K562 (cell line): ENCODE measurements around the gene ACTG2.

ENCODE experiments used
- ATF1 ChIP-seq, 2 experiments: fragments of 450-650 bp in 1 of 2; IDR thresholded peaks; 2 replicates each; pipeline ENCODE4 v1.6.1; 2016; ENCODE audit warnings: missing compliant biosample characterization in 1 of 2, missing genetic modification characterization in 1 of 2
- NUFIP1 ChIP-seq: fragments of 450-650 bp; IDR thresholded peaks from 2 replicates; pipeline ENCODE4 v1.6.1; 2018; ENCODE audit not compliant: partially characterized antibody

DNA sequence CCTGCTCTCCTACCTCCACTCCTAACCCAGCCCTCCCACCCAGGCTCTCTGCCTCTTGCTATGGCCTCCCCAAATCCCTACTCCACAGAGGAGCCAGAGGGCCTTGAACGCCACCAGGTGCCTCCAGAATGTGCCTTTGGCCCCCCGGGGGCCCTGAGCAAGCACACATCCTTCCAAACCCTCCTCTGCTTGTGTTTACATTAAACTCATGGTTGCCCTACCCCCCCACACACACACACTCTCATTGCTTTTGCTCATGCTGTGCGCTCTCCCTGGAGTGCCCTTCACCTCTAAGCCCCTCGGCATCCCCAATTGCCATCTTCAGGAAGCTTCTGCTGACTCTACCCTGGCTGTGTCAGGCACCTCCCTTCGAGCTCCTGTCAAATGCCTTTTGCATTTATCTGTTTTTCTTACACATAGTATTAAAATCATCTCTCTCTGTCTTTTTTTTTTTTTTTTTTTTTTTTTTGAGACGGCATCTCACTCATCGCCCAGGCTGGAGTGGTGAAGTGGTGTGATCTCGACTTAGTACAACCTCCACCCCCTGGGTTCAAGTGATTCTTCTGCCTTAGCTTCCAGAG lies 75.6 kb downstream of the ACTG2 start:
- TF ChIP-seq NUFIP1 (no peak), ATF1 (CRISPR knock-in tag; IDR thresholded peaks at IDR 0.05) (no peak), ATF1 (tag; IDR thresholded peaks at IDR 0.05) (no peak)
